Measurements from ENCODE around the gene CLEC14A. TPM values are rescaled to one million over a fixed set of nuclear protein-coding genes. Genes with fewer than 3 reads are reported as not detected.

Gene CLEC14A
- total and polyA plus RNA-seq, 7 donors = 0.60 to 18.3 (median 12.2) TPM

DNA sequence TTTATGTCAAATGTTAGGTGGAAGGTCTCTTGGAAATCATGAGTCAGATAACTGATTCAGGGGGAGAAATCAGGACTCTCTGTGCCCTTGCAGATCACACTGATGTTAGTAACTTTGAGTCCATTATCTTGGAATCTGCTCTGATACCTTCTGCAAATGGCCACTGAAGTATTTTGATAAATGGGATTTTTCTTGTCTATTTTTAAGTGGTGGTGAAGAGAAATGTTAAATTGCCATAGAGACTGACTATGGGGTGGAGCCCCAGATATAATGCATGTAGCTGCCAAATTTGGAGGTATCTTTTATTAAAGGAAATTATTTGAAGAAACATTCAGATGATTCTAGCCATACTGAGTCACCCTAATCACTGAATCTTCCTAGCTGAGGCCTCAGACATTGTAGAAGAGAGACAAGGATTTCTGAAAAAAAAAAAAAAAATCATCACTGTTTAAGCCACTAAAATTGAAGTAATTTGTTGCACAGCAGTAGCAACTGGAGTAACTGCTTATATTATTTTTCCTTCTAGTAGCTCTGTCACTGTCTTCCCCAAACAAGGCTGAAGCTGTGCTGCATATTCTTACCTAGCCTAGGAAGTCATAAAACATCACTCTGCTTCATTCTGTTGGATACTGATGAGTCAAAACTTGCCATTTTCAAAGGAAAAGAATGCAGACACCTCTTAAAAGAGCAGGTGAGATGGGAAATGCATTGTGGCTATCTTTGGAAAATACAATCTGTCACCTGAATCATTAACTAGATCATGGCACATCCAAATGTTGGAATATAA, 36.0 kb upstream of the CLEC14A start:
- no peak for DNase-seq
- H3K4me3 ChIP-seq = no peak overlapping the region
- H3K27ac ChIP-seq = peak overlapping the region in 1 of 4 donors; percentile 27

DNA sequence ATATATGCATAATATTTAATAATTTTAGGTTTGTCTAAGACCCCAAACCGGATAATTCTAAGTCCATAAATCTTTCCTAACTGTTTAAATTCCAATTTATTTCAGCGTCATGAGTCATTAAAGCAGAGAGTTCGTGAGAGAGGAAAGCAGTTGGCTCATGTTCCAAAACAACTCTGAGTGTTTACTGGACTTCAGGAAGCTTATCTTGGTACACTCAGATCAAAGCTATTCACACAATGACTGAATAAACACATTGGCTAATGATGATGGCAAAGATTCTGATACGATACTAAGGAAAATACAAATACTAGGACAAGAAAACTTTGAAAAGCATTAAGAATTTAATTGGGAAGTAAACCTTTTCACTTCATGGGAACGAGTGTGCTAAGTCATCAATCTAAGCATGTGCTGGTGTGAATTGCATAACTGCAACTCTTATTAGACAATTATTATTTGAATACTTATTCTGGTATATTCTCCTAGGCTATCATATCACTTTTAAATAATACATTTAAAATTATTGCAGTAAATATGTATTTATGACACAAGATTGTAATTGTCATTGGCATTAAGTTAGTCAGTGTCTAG, 34.8 kb upstream of the CLEC14A start:
- Histone ChIP-seq H3K9me3 (no peaks in the 10 kb centered on the region), H3K4me3 (no peak overlapping the region), H3K4me1 (no peaks in the 10 kb centered on the region), H3K27ac (peak overlapping the region in 1 of 4 donors; percentile 27), H3K36me3 (no peaks in the 10 kb centered on the region), H3K27me3 (no peaks in the 10 kb centered on the region)
- WGBS, 2 donors = 17 to 39% methylated on average over 5 of the region's 5 CpGs
- no peak for DNase-seq
- intact Hi-C loops (cut with DNase I) = no loop called here
- TF ChIP-seq POLR2AphosphoS5 (IDR thresholded peaks at IDR 0.05) (peak in 3 of 4 donors; percentile 24 to 35 (median 33)), EP300 (IDR thresholded peaks at IDR 0.05) (no peak), POLR2A (IDR thresholded peaks at IDR 0.05) (no peak)
- TF ChIP-seq, protein P1, sequence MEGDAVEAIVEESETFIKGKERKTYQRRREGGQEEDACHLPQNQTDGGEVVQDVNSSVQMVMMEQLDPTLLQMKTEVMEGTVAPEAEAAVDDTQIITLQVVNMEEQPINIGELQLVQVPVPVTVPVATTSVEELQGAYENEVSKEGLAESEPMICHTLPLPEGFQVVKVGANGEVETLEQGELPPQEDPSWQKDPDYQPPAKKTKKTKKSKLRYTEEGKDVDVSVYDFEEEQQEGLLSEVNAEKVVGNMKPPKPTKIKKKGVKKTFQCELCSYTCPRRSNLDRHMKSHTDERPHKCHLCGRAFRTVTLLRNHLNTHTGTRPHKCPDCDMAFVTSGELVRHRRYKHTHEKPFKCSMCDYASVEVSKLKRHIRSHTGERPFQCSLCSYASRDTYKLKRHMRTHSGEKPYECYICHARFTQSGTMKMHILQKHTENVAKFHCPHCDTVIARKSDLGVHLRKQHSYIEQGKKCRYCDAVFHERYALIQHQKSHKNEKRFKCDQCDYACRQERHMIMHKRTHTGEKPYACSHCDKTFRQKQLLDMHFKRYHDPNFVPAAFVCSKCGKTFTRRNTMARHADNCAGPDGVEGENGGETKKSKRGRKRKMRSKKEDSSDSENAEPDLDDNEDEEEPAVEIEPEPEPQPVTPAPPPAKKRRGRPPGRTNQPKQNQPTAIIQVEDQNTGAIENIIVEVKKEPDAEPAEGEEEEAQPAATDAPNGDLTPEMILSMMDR (IDR thresholded peaks at IDR 0.05) = no peak

More for the DNA sequence above, 36.0 kb upstream of the CLEC14A start:
- TF ChIP-seq POLR2AphosphoS5 (IDR thresholded peaks at IDR 0.05) = no peak
- TF ChIP-seq, protein P1 (IDR thresholded peaks at IDR 0.05) = no peak
- Histone ChIP-seq H3K27me3 (no peaks in the 10 kb centered on the region), H3K36me3 (no peaks in the 10 kb centered on the region), H3K4me1 (no peaks in the 10 kb centered on the region), H3K9me3 (no peaks in the 10 kb centered on the region)
- intact Hi-C loops (cut with DNase I) = no loop called here

DNA sequence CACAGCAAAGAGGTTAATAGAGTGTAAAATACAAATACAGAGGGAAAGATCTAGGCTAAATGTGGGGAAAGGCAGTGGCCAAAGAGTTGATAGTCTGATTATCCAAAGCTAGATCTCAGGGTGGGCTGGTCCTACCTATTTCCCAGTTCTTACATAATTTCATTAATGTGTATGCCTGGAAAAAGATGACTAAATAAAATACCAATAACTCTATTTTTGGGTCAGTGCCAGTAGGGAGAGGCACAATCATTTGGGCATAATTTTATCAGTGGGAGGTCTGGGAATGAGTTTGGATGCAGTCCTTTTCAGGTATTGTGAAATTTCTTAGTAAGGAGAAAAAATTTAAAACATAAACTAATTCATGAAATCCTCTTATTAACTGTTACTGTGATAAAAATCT, 30.6 kb upstream of the CLEC14A start:
- no peaks in the 10 kb centered on the region for H3K9me3 ChIP-seq
- no peak overlapping the region for H3K27ac ChIP-seq
- intact Hi-C loops (cut with DNase I) = no loop called here

DNA sequence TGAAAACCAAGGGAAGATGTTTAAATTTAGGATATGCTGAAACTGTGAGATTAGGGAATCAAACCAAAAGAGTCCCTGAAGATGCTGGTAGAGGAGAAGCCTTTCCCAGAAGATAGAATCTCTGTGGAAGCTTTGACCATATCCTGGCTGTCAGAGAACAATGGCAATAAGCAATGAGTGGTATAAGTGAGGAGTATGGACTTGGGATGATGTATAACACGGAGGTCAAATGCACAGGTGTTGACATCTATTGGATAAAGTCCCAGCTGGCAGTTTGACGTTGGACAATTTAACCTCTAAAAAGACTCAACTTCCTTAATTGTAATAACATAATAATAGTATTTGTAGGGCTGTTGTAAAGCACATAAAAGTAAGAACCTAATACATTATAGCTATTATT, 30.1 kb upstream of the CLEC14A start:
- no peaks in the 10 kb centered on the region for H3K27me3 ChIP-seq
- no peaks in the 10 kb centered on the region for H3K9me3 ChIP-seq
- no peaks in the 10 kb centered on the region for H3K36me3 ChIP-seq
- no peak overlapping the region for H3K27ac ChIP-seq
- H3K4me1 ChIP-seq = no peaks in the 10 kb centered on the region
- 25 to 53% methylated on average over 2 of the region's 2 CpGs for WGBS, 2 donors
- TF ChIP-seq EP300 (IDR thresholded peaks at IDR 0.05) = no peak
- TF ChIP-seq, protein P1 (IDR thresholded peaks at IDR 0.05) = no peak
- no peak for TF ChIP-seq POLR2A (IDR thresholded peaks at IDR 0.05)
- TF ChIP-seq POLR2AphosphoS5 (IDR thresholded peaks at IDR 0.05) = no peak
- intact Hi-C loops (cut with DNase I) = no loop called here
- DNase-seq = no peak
- H3K4me3 ChIP-seq = no peak overlapping the region

More for the DNA sequence above, 30.6 kb upstream of the CLEC14A start:
- H3K4me1 ChIP-seq = no peaks in the 10 kb centered on the region
- no peaks in the 10 kb centered on the region for H3K27me3 ChIP-seq
- H3K4me3 ChIP-seq = no peak overlapping the region
- DNase-seq = no peak
- no peak for TF ChIP-seq POLR2A (IDR thresholded peaks at IDR 0.05)
- no peaks in the 10 kb centered on the region for H3K36me3 ChIP-seq

DNA sequence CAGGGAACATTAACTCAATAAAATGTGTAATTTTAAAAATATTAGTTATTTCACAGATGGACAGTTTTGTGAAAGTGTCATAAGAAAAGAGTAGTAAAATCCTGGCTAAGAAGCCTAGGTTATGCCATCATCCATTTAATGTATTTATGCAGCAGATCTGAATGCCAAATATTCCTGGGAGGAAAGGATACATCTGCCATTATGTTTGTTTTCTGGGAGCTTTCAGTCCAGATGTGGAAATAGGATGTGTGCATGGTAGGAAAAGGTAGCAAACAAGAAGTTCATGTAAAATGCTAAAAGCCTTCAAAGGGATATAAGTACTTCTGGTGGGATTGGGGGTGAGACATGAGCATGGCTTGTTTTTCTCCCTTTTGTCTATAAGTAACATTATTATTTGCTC, 27.0 kb upstream of the CLEC14A start:
- intact Hi-C loops (cut with DNase I) = no loop called here
- H3K9me3 ChIP-seq = no peaks in the 10 kb centered on the region
- no peak overlapping the region for H3K27ac ChIP-seq
- H3K27me3 ChIP-seq = no peaks in the 10 kb centered on the region
- no peaks in the 10 kb centered on the region for H3K4me1 ChIP-seq
- no peaks in the 10 kb centered on the region for H3K36me3 ChIP-seq
- no peak overlapping the region for H3K4me3 ChIP-seq
- no peak for DNase-seq
- no peak for TF ChIP-seq POLR2AphosphoS5 (IDR thresholded peaks at IDR 0.05)
- TF ChIP-seq EP300 (IDR thresholded peaks at IDR 0.05) = no peak
- TF ChIP-seq, protein P1 (IDR thresholded peaks at IDR 0.05) = no peak
- TF ChIP-seq POLR2A (IDR thresholded peaks at IDR 0.05) = no peak

Data from sigmoid colon (tissue), 7 donors.